RWPE1 (cell line): ENCODE results near the gene CSMD2.

ENCODE experiments used
- CTCF ChIA-PET: fragments of 350-600 bp; sonication (Branson Sonifier 250); formaldehyde crosslinking; extraction: SDS; loops from one replicate; lab custom pipeline; 2021; lab: Yijun Ruan, JAX
- POLR2A ChIA-PET: fragments of 400-600 bp; formaldehyde crosslinking; extraction: SDS; loops from one replicate; lab custom pipeline; 2020; ENCODE audit warnings: antibody characterized with exemption; ENCODE audit not compliant: low non-redundant PET; lab: Yijun Ruan, JAX
- DNase-seq: peaks from one replicate; pipeline ENCODE4 v3.0.0; 2012; ENCODE audit warnings: low spot score
- H3K27ac ChIP-seq: fragments of 450-650 bp; 2 replicates; pipeline ENCODE4 v1.5.1; 2017
- TF ChIP-seq, protein P1 (sequence below): fragments of 450-650 bp; conservative IDR thresholded peaks from 2 replicates; pipeline ENCODE4 v1.5.1; 2017; ENCODE audit warnings: low read depth, mild to moderate bottlenecking

CSMD2 gene

DNA sequence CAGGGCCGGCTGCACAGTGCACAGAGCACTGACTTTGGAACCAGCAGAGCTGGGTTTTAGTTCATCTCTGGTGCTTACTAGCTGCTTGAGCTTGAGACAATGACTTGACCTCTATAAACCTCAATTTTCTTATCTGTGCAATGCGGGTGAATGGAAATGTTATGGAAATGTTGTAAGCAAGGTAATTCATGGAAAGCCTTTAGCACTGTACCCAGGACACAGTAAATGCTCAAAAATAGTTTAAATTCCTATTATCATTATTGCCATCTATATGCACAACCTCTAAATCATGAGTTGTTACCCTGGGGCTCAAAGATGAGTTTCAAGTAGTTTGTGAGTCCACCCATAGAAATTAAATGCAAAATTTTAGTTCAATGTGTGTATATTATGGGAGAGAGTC lies 99.5 kb downstream of the CSMD2 start:
- ChIA-PET CTCF (no interaction called here), POLR2A (no interaction called here)
- TF ChIP-seq, protein P1, sequence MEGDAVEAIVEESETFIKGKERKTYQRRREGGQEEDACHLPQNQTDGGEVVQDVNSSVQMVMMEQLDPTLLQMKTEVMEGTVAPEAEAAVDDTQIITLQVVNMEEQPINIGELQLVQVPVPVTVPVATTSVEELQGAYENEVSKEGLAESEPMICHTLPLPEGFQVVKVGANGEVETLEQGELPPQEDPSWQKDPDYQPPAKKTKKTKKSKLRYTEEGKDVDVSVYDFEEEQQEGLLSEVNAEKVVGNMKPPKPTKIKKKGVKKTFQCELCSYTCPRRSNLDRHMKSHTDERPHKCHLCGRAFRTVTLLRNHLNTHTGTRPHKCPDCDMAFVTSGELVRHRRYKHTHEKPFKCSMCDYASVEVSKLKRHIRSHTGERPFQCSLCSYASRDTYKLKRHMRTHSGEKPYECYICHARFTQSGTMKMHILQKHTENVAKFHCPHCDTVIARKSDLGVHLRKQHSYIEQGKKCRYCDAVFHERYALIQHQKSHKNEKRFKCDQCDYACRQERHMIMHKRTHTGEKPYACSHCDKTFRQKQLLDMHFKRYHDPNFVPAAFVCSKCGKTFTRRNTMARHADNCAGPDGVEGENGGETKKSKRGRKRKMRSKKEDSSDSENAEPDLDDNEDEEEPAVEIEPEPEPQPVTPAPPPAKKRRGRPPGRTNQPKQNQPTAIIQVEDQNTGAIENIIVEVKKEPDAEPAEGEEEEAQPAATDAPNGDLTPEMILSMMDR: no peak

DNA sequence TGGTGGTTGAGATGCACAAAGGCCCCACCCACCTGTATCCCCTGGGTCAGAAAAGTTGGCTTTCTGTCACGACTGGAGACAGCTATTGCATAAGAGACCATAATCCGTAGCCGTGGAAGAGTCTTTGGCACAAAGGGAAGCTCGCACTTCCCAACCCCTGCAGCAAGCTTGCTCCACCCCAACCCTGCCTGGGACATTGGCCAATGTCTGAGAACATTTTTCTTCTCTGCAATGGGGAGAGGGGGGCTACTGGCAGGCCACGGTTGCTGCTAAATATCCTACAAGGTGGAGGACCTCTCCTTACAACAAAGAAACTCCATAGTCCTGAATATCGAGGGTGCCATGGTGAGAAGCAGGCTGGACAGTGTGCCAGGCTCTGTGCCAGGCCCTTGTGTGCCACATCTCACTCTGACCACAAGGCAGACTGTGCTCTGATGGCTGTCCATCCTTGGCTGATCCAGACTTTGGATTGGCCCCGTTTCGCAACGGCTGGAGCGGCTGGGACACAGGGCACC lies 104.1 kb downstream of the CSMD2 start:
- ChIA-PET CTCF (interaction anchor here (0.8 kb wide), 1 partner anchor 102 kb away, joined by 6 read pairs; no protein-coding TSS in a partner anchor), POLR2A (interaction anchor here (0.7 kb wide), 1 partner anchor 16 kb away, joined by 3 read pairs; no protein-coding TSS in a partner anchor)
- H3K27ac ChIP-seq: no peak overlapping the region
- TF ChIP-seq, protein P1: no peak
- no peak for DNase-seq

More for the DNA sequence above, 99.5 kb downstream of the CSMD2 start:
- H3K27ac ChIP-seq: no peak overlapping the region
- DNase-seq: no peak

DNA sequence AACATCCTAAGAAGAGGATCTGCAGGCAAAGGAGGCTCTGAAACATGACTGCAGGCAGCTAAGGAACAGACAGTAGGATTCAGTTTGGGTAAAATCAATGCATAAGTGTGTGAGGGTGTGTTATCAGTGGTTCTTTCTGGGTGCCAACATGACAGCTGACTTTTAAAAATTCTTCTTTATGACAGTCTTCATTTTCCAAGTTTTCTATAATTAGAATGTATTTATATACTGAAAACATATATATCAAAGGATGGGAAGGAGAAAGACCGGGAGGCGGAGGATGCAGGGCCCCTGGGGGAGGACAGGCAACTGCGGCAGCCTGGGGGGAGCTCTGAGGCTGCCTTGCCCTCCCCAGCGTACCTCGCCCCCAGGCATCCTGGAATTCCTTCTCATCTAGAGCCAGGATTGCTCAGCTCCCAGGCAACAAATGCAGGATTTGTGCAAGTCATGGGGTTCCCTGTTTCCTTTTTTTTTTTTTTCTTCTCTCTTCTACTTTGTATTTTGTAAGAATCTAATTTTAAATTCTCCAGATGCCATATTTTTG lies 104.8 kb downstream of the CSMD2 start:
- H3K27ac ChIP-seq: no peak overlapping the region
- TF ChIP-seq, protein P1: no peak
- DNase-seq: no peak
- POLR2A ChIA-PET: no interaction called here
- CTCF ChIA-PET: no interaction called here

DNA sequence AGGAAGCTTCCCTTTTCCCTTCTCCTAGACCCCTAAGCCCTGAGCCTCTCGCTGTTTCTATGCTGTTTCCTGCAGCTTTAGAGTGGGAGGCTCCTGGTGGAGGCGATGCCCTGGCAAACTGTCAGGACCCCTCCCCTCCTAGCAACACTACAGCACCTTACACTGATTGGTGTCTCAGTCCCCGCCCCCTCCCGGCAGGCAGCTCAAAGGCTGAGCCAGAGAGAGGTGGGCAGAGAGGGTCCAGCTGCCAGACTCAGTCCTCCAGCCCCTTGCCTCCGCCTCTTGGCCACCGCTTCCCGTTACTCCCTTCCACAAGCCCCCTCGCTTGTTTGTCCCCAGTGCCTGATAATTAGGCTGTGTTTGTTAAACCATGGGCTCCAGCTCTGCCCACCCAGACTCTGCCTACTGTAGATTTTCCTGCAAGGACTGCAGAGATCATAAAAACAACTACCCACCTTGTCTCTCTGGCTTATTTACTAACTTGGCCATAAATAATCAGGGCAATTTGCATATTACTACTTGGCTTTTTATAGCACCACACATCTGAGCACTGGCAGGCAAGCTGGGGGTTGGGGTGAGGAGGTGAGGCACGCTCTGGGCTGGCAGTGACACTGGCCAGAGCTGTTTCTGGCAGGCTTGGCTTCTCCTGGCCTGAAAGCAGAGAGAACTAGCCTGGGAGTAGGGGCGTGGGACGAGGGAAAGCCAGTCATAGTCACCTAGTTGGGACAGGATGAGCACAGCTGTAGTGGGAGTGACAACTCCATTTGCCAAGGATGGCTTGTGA lies 107.5 kb downstream of the CSMD2 start:
- DNase-seq: no peak
- ChIA-PET POLR2A (no interaction called here), CTCF (no interaction called here)
- TF ChIP-seq, protein P1: no peak
- no peak overlapping the region for H3K27ac ChIP-seq

DNA sequence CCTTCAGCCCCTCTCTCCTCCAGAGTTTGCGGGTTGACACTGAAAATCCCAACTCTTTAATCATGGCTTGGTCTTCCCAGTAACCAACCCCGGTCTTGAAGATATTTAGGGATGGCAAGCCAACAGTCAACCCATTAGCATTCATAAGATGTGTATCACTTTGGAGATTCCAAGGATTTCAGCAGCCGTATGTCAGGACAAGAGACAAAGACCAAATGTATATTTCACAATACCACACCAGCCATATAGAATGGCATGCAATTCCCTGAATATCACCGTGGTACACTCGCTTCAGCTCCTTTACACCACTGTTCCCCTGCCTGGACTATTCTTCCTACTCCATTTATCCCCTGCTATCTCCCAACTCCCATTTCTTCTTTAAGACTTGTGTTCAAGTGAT lies 109.2 kb downstream of the CSMD2 start:
- POLR2A ChIA-PET: no interaction called here
- no peak for DNase-seq

DNA sequence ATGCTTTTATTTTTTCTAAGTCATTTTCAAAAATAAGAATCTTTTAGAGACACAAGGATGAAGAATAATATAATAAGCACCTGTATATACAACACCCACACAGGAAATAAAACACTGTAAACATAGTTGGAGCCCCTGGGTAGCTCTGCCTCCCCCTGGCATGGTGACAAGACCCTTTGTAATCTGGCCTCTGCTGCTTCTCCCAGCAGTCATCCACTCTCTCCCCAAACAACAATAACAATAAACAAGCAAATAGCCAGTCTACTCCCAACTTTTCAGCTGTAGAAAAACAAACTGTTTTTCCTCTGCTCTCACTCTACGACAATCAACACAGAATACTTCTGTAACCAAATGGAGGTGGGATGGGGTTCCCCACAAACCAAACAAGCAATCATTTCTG lies 110.1 kb downstream of the CSMD2 start:
- POLR2A ChIA-PET: no interaction called here
- H3K27ac ChIP-seq: no peak overlapping the region

More for the DNA sequence above, 109.2 kb downstream of the CSMD2 start:
- CTCF ChIA-PET: interaction anchor here (1.2 kb wide), 1 partner anchor 16 kb away, joined by 3 read pairs; no protein-coding TSS in a partner anchor
- no peak overlapping the region for H3K27ac ChIP-seq
- TF ChIP-seq, protein P1: no peak

More for the DNA sequence above, 110.1 kb downstream of the CSMD2 start:
- TF ChIP-seq, protein P1: no peak
- CTCF ChIA-PET: no interaction called here
- DNase-seq: no peak
